Kidney epithelial cell (primary cell): ENCODE measurements around the gene MAP3K4. TPM values are rescaled to one million over a fixed set of nuclear protein-coding genes. Genes with fewer than 3 reads are reported as not detected.

Experiments used
- DNase-seq: peaks from one replicate; pipeline ENCODE4 v3.0.0-alpha.2; 2010; ENCODE audit warnings: low read depth
- H3K27me3 ChIP-seq: 2 replicates; pipeline ENCODE4 v1.6.0; 2011; ENCODE audit warnings: low read length; ENCODE audit not compliant: control insufficient read depth, insufficient read depth
- H3K36me3 ChIP-seq: 2 replicates; pipeline ENCODE4 v1.5.1; 2011; ENCODE audit warnings: low read length; ENCODE audit not compliant: control insufficient read depth, insufficient read depth
- H3K4me3 ChIP-seq: 2 replicates; pipeline ENCODE4 v1.5.1; 2011; ENCODE audit warnings: low read depth, mild to moderate bottlenecking, control low read depth, low read length
- total RNA-seq: library from RNA; depleted of rRNA; stranded (reverse); fragments of >200 nt; gene quantifications from 2 replicates; pipeline ENCODE4 v1.2.3, GENCODE V29; 2015
- TF ChIP-seq, protein P1 (sequence below): IDR thresholded peaks from 2 replicates; pipeline ENCODE4 v1.5.1; 2011; ENCODE audit warnings: mild to moderate bottlenecking, moderate library complexity, low read length, control low read depth, inconsistent platforms; ENCODE audit not compliant: insufficient read depth, poor library complexity, severe bottlenecking

Gene MAP3K4
- total RNA-seq, 1 donor from 2014 or later: 22.5 TPM

DNA sequence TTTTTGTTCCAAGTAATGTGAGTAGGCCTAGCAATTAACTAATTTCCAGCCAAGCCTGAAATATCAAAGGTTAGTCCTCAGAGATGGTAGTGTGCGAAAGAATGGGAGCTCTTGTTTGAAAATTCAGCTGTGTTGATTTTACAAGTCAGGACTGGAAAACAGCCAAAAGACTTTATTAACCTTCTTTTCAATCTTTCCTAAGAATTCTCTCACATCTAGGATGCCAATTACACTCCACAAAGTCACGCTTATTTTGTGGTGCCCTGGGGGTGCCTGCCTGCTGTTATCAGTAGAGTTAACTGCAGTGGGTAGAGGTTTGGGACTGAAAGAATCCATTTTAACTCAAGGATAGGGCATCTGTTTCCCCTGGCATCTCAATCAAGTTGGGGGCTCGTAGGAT lies 30.7 kb upstream of the MAP3K4 start:
- Histone ChIP-seq H3K36me3 (no peaks in the 10 kb centered on the region), H3K4me3 (no peak overlapping the region), H3K27me3 (no peaks in the 10 kb centered on the region)
- DNase-seq: no peak
- TF ChIP-seq, protein P1, sequence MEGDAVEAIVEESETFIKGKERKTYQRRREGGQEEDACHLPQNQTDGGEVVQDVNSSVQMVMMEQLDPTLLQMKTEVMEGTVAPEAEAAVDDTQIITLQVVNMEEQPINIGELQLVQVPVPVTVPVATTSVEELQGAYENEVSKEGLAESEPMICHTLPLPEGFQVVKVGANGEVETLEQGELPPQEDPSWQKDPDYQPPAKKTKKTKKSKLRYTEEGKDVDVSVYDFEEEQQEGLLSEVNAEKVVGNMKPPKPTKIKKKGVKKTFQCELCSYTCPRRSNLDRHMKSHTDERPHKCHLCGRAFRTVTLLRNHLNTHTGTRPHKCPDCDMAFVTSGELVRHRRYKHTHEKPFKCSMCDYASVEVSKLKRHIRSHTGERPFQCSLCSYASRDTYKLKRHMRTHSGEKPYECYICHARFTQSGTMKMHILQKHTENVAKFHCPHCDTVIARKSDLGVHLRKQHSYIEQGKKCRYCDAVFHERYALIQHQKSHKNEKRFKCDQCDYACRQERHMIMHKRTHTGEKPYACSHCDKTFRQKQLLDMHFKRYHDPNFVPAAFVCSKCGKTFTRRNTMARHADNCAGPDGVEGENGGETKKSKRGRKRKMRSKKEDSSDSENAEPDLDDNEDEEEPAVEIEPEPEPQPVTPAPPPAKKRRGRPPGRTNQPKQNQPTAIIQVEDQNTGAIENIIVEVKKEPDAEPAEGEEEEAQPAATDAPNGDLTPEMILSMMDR: no peak

DNA sequence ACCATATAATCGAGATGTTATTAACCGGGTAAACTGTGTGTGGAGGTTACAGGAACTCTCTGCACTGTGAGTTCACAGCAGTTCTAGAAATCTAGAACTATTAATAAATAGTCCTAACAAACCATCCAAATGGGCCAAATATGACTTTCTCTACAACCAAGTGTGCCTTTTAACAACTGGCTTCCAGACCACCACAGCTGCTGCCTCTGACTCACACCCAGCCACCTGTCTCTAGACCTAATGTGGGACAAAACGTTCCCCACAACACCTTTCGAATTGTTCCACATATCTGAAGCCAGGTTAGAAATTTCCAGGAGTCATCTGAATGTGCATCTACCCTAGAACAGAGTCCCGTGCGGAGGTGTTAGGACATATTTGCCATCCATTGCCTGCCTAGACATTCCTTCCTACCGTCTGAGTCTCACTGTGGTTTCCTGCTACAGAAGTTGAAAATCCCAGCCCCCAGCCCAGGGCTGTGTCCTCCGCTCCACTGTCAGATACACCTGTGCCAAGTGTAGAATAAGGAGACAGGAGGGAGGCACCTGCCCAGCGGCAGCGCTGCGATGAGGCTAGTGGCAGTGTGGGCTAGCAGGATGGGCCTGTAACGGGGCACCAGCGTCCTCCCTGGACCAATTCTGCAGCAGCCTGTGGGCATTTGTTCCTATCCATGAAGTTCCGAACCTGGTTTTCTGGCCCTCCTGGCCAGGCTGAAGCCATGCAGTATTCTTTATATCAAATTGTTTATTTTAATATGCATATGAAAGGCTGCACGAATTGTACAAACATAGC lies 28.5 kb upstream of the MAP3K4 start:
- Histone ChIP-seq H3K27me3 (no peaks in the 10 kb centered on the region), H3K36me3 (no peaks in the 10 kb centered on the region), H3K4me3 (no peak overlapping the region)
- TF ChIP-seq, protein P1: no peak
- DNase-seq: no peak

DNA sequence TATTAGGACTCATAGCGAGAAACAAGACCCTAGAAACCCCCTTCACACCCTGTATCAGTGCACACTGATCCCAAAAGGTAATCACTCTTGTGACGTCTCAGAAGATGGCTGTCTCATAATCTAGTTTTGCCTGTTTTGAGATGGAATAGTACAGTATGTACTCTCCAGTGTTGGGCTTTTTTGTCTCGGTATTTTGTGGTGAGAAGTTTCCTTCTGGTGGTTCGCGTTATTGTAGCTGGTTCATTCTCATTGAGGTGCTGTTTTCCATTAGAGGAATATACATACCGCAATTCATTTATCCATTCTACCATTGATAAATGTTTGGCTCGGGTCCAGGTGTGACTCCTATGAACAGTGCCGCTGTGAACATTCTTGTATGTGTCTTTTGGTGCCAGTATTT lies 27.9 kb upstream of the MAP3K4 start:
- no peaks in the 10 kb centered on the region for H3K27me3 ChIP-seq
- H3K36me3 ChIP-seq: no peaks in the 10 kb centered on the region
- H3K4me3 ChIP-seq: no peak overlapping the region
- DNase-seq: no peak
- TF ChIP-seq, protein P1: no peak

DNA sequence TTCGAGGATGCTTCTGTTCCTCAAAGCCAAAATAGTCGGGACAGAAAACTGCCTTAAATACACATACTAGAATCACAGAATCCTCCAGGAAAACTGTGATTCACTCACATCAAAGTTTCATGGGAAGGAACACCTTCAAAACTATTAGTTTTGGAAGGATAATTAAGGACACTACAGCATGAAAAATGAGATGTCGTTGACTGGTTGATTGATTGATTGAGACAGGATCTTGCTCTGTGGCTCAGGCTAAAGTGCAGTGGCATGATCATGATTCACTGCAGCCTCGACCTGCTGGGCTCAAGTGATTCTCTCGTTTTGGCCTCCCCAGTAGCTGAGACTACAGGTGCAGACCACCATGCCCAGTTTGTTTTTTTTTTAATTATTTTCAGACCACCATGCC lies 25.7 kb upstream of the MAP3K4 start:
- Histone ChIP-seq H3K4me3 (no peak overlapping the region), H3K27me3 (no peaks in the 10 kb centered on the region), H3K36me3 (no peaks in the 10 kb centered on the region)
- TF ChIP-seq, protein P1: no peak
- DNase-seq: no peak

DNA sequence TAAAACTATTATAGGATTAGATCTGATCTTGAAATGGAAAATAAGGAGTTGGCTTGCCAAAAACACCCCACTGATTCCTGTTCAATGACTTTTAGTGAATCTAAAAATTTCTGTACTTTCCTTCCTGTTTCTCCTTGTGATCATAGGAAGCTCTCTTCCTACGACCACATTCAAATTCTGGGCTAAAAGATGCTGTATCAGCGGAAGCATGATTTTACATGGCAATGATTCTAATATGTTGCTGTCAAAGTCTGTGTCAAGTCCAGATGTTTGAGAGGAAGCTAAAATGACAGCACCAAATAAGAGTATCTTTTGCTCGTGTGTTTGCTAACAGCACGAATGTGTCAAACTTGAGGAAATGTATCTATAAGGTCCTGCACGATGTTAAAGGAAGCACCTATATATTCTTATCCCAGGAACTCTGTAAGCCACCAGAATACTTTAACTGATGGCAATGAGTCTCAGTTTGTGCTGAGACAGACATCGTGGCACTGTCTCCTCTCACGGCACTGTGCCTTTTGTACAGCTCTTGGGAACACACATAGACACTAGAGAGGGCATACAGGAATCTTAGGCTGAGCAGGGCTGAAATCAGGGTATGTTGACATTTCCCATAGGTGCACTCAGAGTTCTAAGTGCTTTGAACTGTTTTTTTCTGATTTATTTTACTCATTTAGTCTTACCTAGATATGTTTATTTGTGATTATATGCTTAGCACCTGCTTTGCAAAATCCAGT lies 24.9 kb upstream of the MAP3K4 start:
- Histone ChIP-seq H3K4me3 (no peak overlapping the region), H3K27me3 (no peaks in the 10 kb centered on the region), H3K36me3 (no peaks in the 10 kb centered on the region)
- TF ChIP-seq, protein P1: no peak
- no peak for DNase-seq
